ENCODE measurements around the gene FRMD4A. TPM values are rescaled to one million over a fixed set of nuclear protein-coding genes. Genes with fewer than 3 reads are reported as not detected.

FRMD4A gene
- total RNA-seq, 2 experiments from 2014 or later, result 0.17 TPM; not detected in 1

DNA sequence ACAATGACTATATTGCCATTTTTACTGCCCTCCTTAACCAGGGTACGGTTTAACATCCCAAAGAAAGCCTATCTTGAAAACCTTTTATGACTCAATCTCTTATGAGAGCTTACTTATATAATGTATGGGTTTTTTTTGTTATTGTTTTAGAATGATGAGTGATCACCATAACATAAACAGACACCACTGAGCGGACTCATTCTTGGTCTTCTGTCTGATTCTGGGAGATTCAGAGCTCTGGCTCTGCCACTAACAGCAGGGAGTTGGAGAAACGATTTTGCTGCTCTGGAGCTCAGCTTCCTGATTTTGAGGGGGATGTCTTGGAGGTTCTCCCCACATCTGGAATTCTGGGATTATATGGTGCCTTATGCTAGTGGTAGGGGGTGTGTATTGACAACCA is 244.1 kb downstream of the FRMD4A start:
- H3K36me3 ChIP-seq (ENCODE audit: insufficient read depth, low read length), result no peaks in the 10 kb centered on the region
- no peaks in the 10 kb centered on the region for H3K79me2 ChIP-seq (ENCODE audit: insufficient read depth, low read depth, low read length)
- BruUV-seq (replicated peaks), result no TSS peak
- ChIA-PET CTCF (ENCODE audit: unreplicated experiment) (no interaction called here), POLR2A (interaction anchor here (0.7 to 1.2 kb wide), 3 partner anchors 25 to 418 kb away, joined by 3 to 4 read pairs (median 3); no protein-coding TSS in a partner anchor)
- H2AFZ ChIP-seq (ENCODE audit: low read length), result no peak overlapping the region
- no peaks in the 10 kb centered on the region for H3K9me2 ChIP-seq (ENCODE audit: insufficient read depth, low read length)
- H4K20me1 ChIP-seq (ENCODE audit: insufficient read depth, low read length), result no peaks in the 10 kb centered on the region
- TF ChIP-seq CTCF (conservative IDR thresholded peaks at IDR 0.05; ENCODE audit: low read length), result no peak
- no peak for TF ChIP-seq EZH2phosphoT487 (IDR thresholded peaks at IDR 0.05; ENCODE audit: borderline replicate concordance, low read depth, low read length)
- H3K9me3 ChIP-seq (ENCODE audit: low read length), result no peaks in the 10 kb centered on the region
- no peak overlapping the region for H3K4me3 ChIP-seq (ENCODE audit: low read depth, low read length, poor library complexity, severe bottlenecking)
- H3K4me1 ChIP-seq (ENCODE audit: insufficient read depth, low read length, poor library complexity, severe bottlenecking), result no peaks in the 10 kb centered on the region
- no peak overlapping the region for H3K27ac ChIP-seq (ENCODE audit: low read depth, low read length, poor library complexity, severe bottlenecking)
- intact Hi-C loops (cut with micrococcal nuclease; ENCODE audit: unreplicated experiment), result no loop called here
- H3K4me2 ChIP-seq (ENCODE audit: low read length), result no peak overlapping the region
- DNase-seq (ENCODE audit: low spot score), result no peak

DNA sequence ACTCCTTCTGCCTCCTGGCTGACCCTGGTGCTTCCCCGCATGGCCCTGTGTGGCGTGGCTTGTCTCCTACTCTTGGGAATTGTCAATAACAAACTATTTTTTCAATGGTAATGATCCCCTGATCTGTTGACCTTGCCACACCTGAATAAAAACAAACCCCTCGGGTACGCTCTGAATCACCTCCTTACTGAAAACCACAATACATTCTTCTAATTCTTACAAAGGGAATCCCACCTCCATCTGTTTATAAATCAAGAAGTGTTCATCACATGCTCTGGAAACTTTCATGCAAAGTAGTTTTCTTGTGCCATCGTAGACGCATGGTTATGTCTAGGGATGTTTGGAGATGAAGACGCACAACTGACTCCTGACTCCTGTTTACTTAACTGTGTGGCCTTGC is 245.8 kb downstream of the FRMD4A start:
- Histone ChIP-seq H2AFZ (ENCODE audit: low read length) (no peak overlapping the region), H3K4me1 (ENCODE audit: insufficient read depth, low read length, poor library complexity, severe bottlenecking) (no peaks in the 10 kb centered on the region), H3K4me2 (ENCODE audit: low read length) (no peak overlapping the region), H3K9me2 (ENCODE audit: insufficient read depth, low read length) (no peaks in the 10 kb centered on the region), H3K27ac (ENCODE audit: low read depth, low read length, poor library complexity, severe bottlenecking) (no peak overlapping the region), H4K20me1 (ENCODE audit: insufficient read depth, low read length) (no peaks in the 10 kb centered on the region), H3K79me2 (ENCODE audit: insufficient read depth, low read depth, low read length) (no peaks in the 10 kb centered on the region), H3K36me3 (ENCODE audit: insufficient read depth, low read length) (no peaks in the 10 kb centered on the region), H3K4me3 (ENCODE audit: low read depth, low read length, poor library complexity, severe bottlenecking) (no peak overlapping the region), H3K9me3 (ENCODE audit: low read length) (no peaks in the 10 kb centered on the region)
- CTCF ChIA-PET (ENCODE audit: unreplicated experiment), result no interaction called here
- no peak for DNase-seq (ENCODE audit: low spot score)
- POLR2A ChIA-PET, result no interaction called here
- BruUV-seq (replicated peaks), result no TSS peak
- intact Hi-C loops (cut with micrococcal nuclease; ENCODE audit: unreplicated experiment), result no loop called here
- TF ChIP-seq EZH2phosphoT487 (IDR thresholded peaks at IDR 0.05; ENCODE audit: borderline replicate concordance, low read depth, low read length), result no peak
- no peak for TF ChIP-seq CTCF (conservative IDR thresholded peaks at IDR 0.05; ENCODE audit: low read length)

DNA sequence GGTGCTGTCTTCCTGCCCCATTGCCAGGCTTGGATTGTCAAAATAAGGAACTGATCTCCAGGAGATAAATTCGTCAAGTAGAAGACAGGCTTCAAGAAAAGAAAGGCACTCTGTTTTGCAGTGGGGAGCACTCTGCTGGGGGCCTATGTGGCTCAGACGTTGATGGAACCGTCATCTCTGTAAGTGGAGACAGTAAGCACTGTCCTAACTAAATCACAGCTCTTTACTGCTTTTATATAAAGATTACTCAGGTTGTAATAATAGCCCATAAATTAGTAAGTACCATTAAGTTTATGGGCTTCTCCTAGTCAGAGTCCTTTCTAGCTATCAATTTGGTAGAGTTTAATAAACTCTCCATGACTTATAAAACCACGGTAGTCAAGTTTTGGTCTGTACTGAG is 249.9 kb downstream of the FRMD4A start:
- no peaks in the 10 kb centered on the region for H3K4me1 ChIP-seq (ENCODE audit: insufficient read depth, low read length, poor library complexity, severe bottlenecking)
- DNase-seq (ENCODE audit: low spot score), result no peak
- intact Hi-C loops (cut with micrococcal nuclease; ENCODE audit: unreplicated experiment), result no loop called here
- H3K36me3 ChIP-seq (ENCODE audit: insufficient read depth, low read length), result no peaks in the 10 kb centered on the region
- POLR2A ChIA-PET, result no interaction called here
- H3K4me3 ChIP-seq (ENCODE audit: low read depth, low read length, poor library complexity, severe bottlenecking), result no peak overlapping the region
- no peak overlapping the region for H3K4me2 ChIP-seq (ENCODE audit: low read length)
- H4K20me1 ChIP-seq (ENCODE audit: insufficient read depth, low read length), result no peaks in the 10 kb centered on the region
- H3K79me2 ChIP-seq (ENCODE audit: insufficient read depth, low read depth, low read length), result no peaks in the 10 kb centered on the region
- no peaks in the 10 kb centered on the region for H3K9me2 ChIP-seq (ENCODE audit: insufficient read depth, low read length)
- CTCF ChIA-PET (ENCODE audit: unreplicated experiment), result no interaction called here
- TF ChIP-seq EZH2phosphoT487 (IDR thresholded peaks at IDR 0.05; ENCODE audit: borderline replicate concordance, low read depth, low read length), result no peak
- no peak for TF ChIP-seq CTCF (conservative IDR thresholded peaks at IDR 0.05; ENCODE audit: low read length)
- BruUV-seq (replicated peaks), result no TSS peak
- H2AFZ ChIP-seq (ENCODE audit: low read length), result no peak overlapping the region
- no peak overlapping the region for H3K27ac ChIP-seq (ENCODE audit: low read depth, low read length, poor library complexity, severe bottlenecking)
- H3K9me3 ChIP-seq (ENCODE audit: low read length), result no peaks in the 10 kb centered on the region
